Superior temporal gyrus (tissue), 1 donor: Measurements from ENCODE around the gene SRD5A3.
A peak's percentile ranks its signal among the peaks of the same experiment; 100 is the strongest.

ENCODE experiments used
- DNase-seq: peaks from one replicate; pipeline ENCODE4 v3.0.0-alpha.2; 2016; ENCODE audit errors: extremely low spot score

SRD5A3 gene

GRCh38 chr4:55345980-55346850 lies at the start of gene SRD5A3:
TSS of gene SRD5A3 (plus strand) at chr4:55346242. CDS start at chr4:55346337, 95 bp downstream.
- peak; percentile 85 for DNase-seq

GRCh38 chr4:55297346-55297745 lies 48.7 kb upstream of the SRD5A3 start:
- DNase-seq, result no peak

GRCh38 chr4:55303760-55304165 lies 42.3 kb upstream of the SRD5A3 start:
- DNase-seq, result no peak

GRCh38 chr4:55304303-55304702 lies 41.7 kb upstream of the SRD5A3 start:
- no peak for DNase-seq

- no peak for DNase-seq
Measured at GRCh38 chr4:55308071-55308470, 38.0 kb upstream of the SRD5A3 start.

GRCh38 chr4:55311792-55312488 lies 34.1 kb upstream of the SRD5A3 start:
- peak; percentile 81 for DNase-seq

GRCh38 chr4:55312489-55313101 lies 33.4 kb upstream of the SRD5A3 start:
- DNase-seq, result peak; percentile 62

GRCh38 chr4:55314141-55314820 lies 31.8 kb upstream of the SRD5A3 start:
- DNase-seq, result no peak

- DNase-seq, result no peak
Measured at GRCh38 chr4:55318175-55319129, 27.6 kb upstream of the SRD5A3 start.

GRCh38 chr4:55321707-55322264 lies 24.3 kb upstream of the SRD5A3 start:
- DNase-seq, result peak; percentile 97

GRCh38 chr4:55323375-55323774 lies 22.7 kb upstream of the SRD5A3 start:
- DNase-seq, result no peak

- DNase-seq, result no peak
Measured at GRCh38 chr4:55326629-55327028, 19.4 kb upstream of the SRD5A3 start.

- DNase-seq, result no peak
Measured at GRCh38 chr4:55329012-55329411, 17.0 kb upstream of the SRD5A3 start.

GRCh38 chr4:55330241-55330640 lies 15.8 kb upstream of the SRD5A3 start:
- no peak for DNase-seq

- DNase-seq, result no peak
Measured at GRCh38 chr4:55336138-55337034, 9.7 kb upstream of the SRD5A3 start.

- no peak for DNase-seq
Measured at GRCh38 chr4:55337944-55338343, 8.1 kb upstream of the SRD5A3 start.

GRCh38 chr4:55338486-55338885 lies 7.6 kb upstream of the SRD5A3 start:
- no peak for DNase-seq

- no peak for DNase-seq
Measured at GRCh38 chr4:55340266-55340665, 5.8 kb upstream of the SRD5A3 start.

GRCh38 chr4:55343887-55344286 lies 2.2 kb upstream of the SRD5A3 start:
- no peak for DNase-seq
